PFSK-1 (cell line): ENCODE data around the gene AUTS2.

Source experiments
- FOXP2 ChIP-seq: optimal IDR thresholded peaks from 2 replicates; pipeline ENCODE3; 2011; ENCODE audit warnings: borderline replicate concordance, control low read depth, inconsistent platforms; ENCODE audit not compliant: insufficient read depth; ENCODE audit errors: extremely low read length, extremely low read depth
- POLR2AphosphoS5 ChIP-seq: IDR thresholded peaks from 2 replicates; pipeline ENCODE4 v1.6.1; 2012; ENCODE audit warnings: low read depth, mild to moderate bottlenecking, control low read depth, low read length, moderate library complexity
- REST ChIP-seq, 2 experiments: IDR thresholded peaks; 2 replicates each; pipeline versions ENCODE4 v1.6.1 to v1.8.0; 2011 to 2012; ENCODE audit warnings: low read depth in 2 of 2, low read length in 2 of 2, control low read depth in 1 of 2, inconsistent platforms in 1 of 2, mild to moderate bottlenecking in 1 of 2, moderate library complexity in 1 of 2; ENCODE audit not compliant: insufficient read depth in 1 of 2

DNA sequence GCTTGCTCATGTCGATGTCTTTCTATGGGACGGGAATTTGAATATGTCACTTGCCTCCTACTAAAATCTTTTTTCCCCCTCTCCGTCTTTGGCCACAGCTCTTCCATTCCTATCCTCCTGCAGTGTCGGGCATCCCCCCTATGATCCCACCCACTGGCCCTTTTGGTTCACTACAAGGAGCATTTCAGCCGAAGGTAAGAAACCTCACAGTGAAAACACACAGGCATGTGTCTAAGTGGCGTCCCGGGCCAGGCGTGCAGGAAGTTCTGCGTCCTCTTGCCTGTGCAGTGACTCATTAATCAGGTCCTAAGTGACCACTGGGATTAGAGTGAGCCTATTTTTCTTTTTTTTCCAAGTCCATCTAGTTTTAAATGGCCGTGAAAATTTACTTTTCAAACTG, 1173.2 kb downstream of the AUTS2 start:
- TF ChIP-seq FOXP2 (no peak), POLR2AphosphoS5 (no peak), REST (IDR thresholded peaks at IDR 0.05; ENCODE audit: insufficient read depth in 1 of 2, low read depth in 2 of 2, low read length in 2 of 2) (no peak)
